Smooth muscle cell of trachea (primary cell): ENCODE results near the gene GET3. TPM values are rescaled to one million over a fixed set of nuclear protein-coding genes. Genes with fewer than 3 reads are reported as not detected.

Experiments
- total RNA-seq: library from RNA; depleted of rRNA; stranded (reverse); fragments of >200 nt; gene quantifications from 2 replicates; pipeline ENCODE4 v1.2.1, GENCODE V29; 2014

The GET3 gene
- 93.5 and 107 TPM in 2 replicates for total RNA-seq

GRCh38 chr19:12736995-12737834 is at the start of gene GET3:
TSS of gene GET3 (plus strand) at chr19:12737497. CDS start at chr19:12737506, 9 bp downstream.

GRCh38 chr19:12696366-12697335 is 40.6 kb upstream of the GET3 start, which contains the start of gene FBXW9:
TSS of gene FBXW9 (minus strand) at chr19:12696631. CDS start at chr19:12696581, 50 bp downstream.

GRCh38 chr19:12723641-12724426 is 13.5 kb upstream of the GET3 start, which contains the start of gene TNPO2:
TSS of gene TNPO2 (minus strand) at chr19:12723932. CDS start at chr19:12720977, 2,955 bp downstream.

GRCh38 chr19:12751635-12752034 is 14.3 kb downstream of the GET3 start, which contains the start of gene BEST2:
TSS of gene BEST2 (plus strand) at chr19:12751791. CDS start at chr19:12752593, 802 bp downstream.

GRCh38 chr19:12774588-12775555 is 37.6 kb downstream of the GET3 start, which contains the start of gene HOOK2:
TSS of gene HOOK2 (minus strand) at chr19:12775552. CDS start at chr19:12775449, 103 bp downstream.

GRCh38 chr19:12791345-12792050 is 54.2 kb downstream of the GET3 start, which contains the start of gene JUNB:
TSS of gene JUNB (plus strand) at chr19:12791486. CDS start at chr19:12791772, 286 bp downstream.

Other genes with a start within 250 kb of the GET3 start
- 8.3 and 9.3 TPM in 2 replicates for gene ZNF564, start 186.0 kb upstream of the GET3 start, total RNA-seq
- 11.7 and 12.1 TPM in 2 replicates for gene ZNF490, start 126.7 kb upstream of the GET3 start, total RNA-seq
- 11.1 and 18.6 TPM in 2 replicates for gene ZNF791, start 126.6 kb upstream of the GET3 start, total RNA-seq
- gene MAN2B1, start 70.8 kb upstream of the GET3 start, total RNA-seq, result 34.5 and 56.2 TPM in 2 replicates
- gene WDR83, start 70.7 kb upstream of the GET3 start, total RNA-seq, result 10.6 and 14.4 TPM in 2 replicates
- gene DHPS, start 55.6 kb upstream of the GET3 start, total RNA-seq, result 55.3 and 56.6 TPM in 2 replicates
- not detected in 2 replicates for gene GNG14, start 49.5 kb upstream of the GET3 start, total RNA-seq
- 4.6 and 8.3 TPM in 2 replicates for gene FBXW9, start 40.9 kb upstream of the GET3 start, total RNA-seq
- 37.8 and 50.0 TPM in 2 replicates for gene TNPO2, start 13.6 kb upstream of the GET3 start, total RNA-seq
- gene TRIR, start 2.8 kb upstream of the GET3 start, total RNA-seq, result 124 and 148 TPM in 2 replicates
- 0.15 TPM in 1 of 2 replicates, not detected in the other for gene BEST2, start 14.3 kb downstream of the GET3 start, total RNA-seq
- 24.9 and 28.0 TPM in 2 replicates for gene HOOK2, start 38.1 kb downstream of the GET3 start, total RNA-seq
- 81.4 and 95.3 TPM in 2 replicates for gene JUNB, start 54.0 kb downstream of the GET3 start, total RNA-seq
- gene PRDX2, start 64.3 kb downstream of the GET3 start, total RNA-seq, result 166 and 183 TPM in 2 replicates
- gene THSD8, start 64.6 kb downstream of the GET3 start, total RNA-seq, result 0.99 TPM in 1 of 2 replicates, not detected in the other
- 7.6 and 60.4 TPM in 2 replicates for gene RNASEH2A, start 69.1 kb downstream of the GET3 start, total RNA-seq
- not detected in 2 replicates for gene RTBDN, start 97.1 kb downstream of the GET3 start, total RNA-seq
- gene MAST1, start 101.0 kb downstream of the GET3 start, total RNA-seq, result 0.15 and 3.3 TPM in 2 replicates
- 22.8 and 30.9 TPM in 2 replicates for gene DNASE2, start 144.0 kb downstream of the GET3 start, total RNA-seq
- 0.17 TPM in 1 of 2 replicates, not detected in the other for gene KLF1, start 149.7 kb downstream of the GET3 start, total RNA-seq
- 28.3 and 55.3 TPM in 2 replicates for gene GCDH, start 153.7 kb downstream of the GET3 start, total RNA-seq
- 0.15 TPM in 1 of 2 replicates, not detected in the other for gene SYCE2, start 181.8 kb downstream of the GET3 start, total RNA-seq
- gene FARSA, start 196.2 kb downstream of the GET3 start, total RNA-seq, result 46.3 and 80.1 TPM in 2 replicates
- gene CALR, start 201.1 kb downstream of the GET3 start, total RNA-seq, result 1,350 and 1,500 TPM in 2 replicates
- 64.9 and 86.2 TPM in 2 replicates for gene RAD23A, start 208.4 kb downstream of the GET3 start, total RNA-seq
- gene GADD45GIP1, start 219.7 kb downstream of the GET3 start, total RNA-seq, result 22.7 and 24.0 TPM in 2 replicates
- 0.29 TPM in 1 of 2 replicates, not detected in the other for gene DAND5, start 232.1 kb downstream of the GET3 start, total RNA-seq